WTC11 (cell line): Measurements from ENCODE around the gene EML4. TPM values are rescaled to one million over a fixed set of nuclear protein-coding genes. Genes with fewer than 3 reads are reported as not detected.

Source experiments
- ATAC-seq: fragments of 200-7000 bp; cut with Tn5 transposase; 2 replicates; pipeline ENCODE4 v1.10.0; 2021; ENCODE audit warnings: mild to moderate bottlenecking, moderate library complexity
- CTCF ChIA-PET: fragments of 300-600 bp; sonication (Branson Sonifier 250); formaldehyde crosslinking; loops from one replicate; lab custom pipeline; 2021; ENCODE audit warnings: antibody characterized with exemption; lab: Charles Lee
- POLR2A ChIA-PET: fragments of 350-600 bp; sonication (Branson Sonifier 250); formaldehyde crosslinking; loops from one replicate; lab custom pipeline; 2021; ENCODE audit warnings: antibody characterized with exemption; lab: Charles Lee
- DNase-seq: peaks from one replicate; pipeline ENCODE4 v3.0.0; 2021; ENCODE audit warnings: low spot score
- H3K27ac Mint-ChIP-seq: 2 replicates; pipeline ENCODE4 v1.8.0; 2021; ENCODE audit warnings: mixed read lengths
- H3K27me3 Mint-ChIP-seq: 2 replicates; pipeline ENCODE4 v1.8.0; 2021; ENCODE audit warnings: low read depth, mild to moderate bottlenecking, moderate library complexity, mixed read lengths
- H3K36me3 Mint-ChIP-seq: 2 replicates; pipeline ENCODE4 v1.8.0; 2021; ENCODE audit warnings: mixed read lengths
- H3K4me1 Mint-ChIP-seq: 2 replicates; pipeline ENCODE4 v1.8.0; 2022; ENCODE audit warnings: mixed read lengths
- H3K4me3 Mint-ChIP-seq: 2 replicates; pipeline ENCODE4 v1.8.0; 2021; ENCODE audit warnings: mild to moderate bottlenecking, moderate library complexity, mixed read lengths
- H3K9me3 Mint-ChIP-seq: 2 replicates; pipeline ENCODE4 v1.8.0; 2021; ENCODE audit warnings: mixed read lengths
- HMGA2 ChIP-seq: fragments of 250-450 bp; sonication (Bioruptor Pico); IDR thresholded peaks from 2 replicates; pipeline ENCODE4 v1.4.0; 2021; ENCODE audit warnings: mild to moderate bottlenecking, moderate library complexity
- NFYB ChIP-seq: sonication (generic); formaldehyde crosslinking; conservative IDR thresholded peaks from 2 replicates; pipeline ENCODE4 v1.8.0; 2022; ENCODE audit warnings: low read depth, missing genetic modification reagents
- NR1H2 ChIP-seq: sonication (generic); formaldehyde crosslinking; IDR thresholded peaks from 2 replicates; pipeline ENCODE4 v1.9.0; 2021; ENCODE audit warnings: mild to moderate bottlenecking, moderate library complexity, missing genetic modification reagents
- RORB ChIP-seq: fragments of 250-450 bp; sonication (Bioruptor Pico); IDR thresholded peaks from 2 replicates; pipeline ENCODE4 v1.9.0; 2021; ENCODE audit warnings: mild to moderate bottlenecking
- SMAD3 ChIP-seq: sonication (generic); formaldehyde crosslinking; IDR thresholded peaks from 2 replicates; pipeline ENCODE4 v1.8.0; 2022; ENCODE audit warnings: missing genetic modification reagents, mild to moderate bottlenecking, borderline replicate concordance
- SOX15 ChIP-seq: fragments of 250-450 bp; sonication (Bioruptor Pico); IDR thresholded peaks from 2 replicates; pipeline ENCODE4 v1.9.0; 2021; ENCODE audit warnings: mild to moderate bottlenecking
- TEAD1 ChIP-seq: sonication (generic); formaldehyde crosslinking; IDR thresholded peaks from 2 replicates; pipeline ENCODE4 v1.8.0; 2022; ENCODE audit warnings: mild to moderate bottlenecking, missing genetic modification reagents
- ZBTB21 ChIP-seq: sonication (generic); formaldehyde crosslinking; IDR thresholded peaks from 2 replicates; pipeline ENCODE4 v1.8.1; 2023; ENCODE audit warnings: mild to moderate bottlenecking, missing genetic modification reagents, borderline replicate concordance
- ZNF138 ChIP-seq: sonication (generic); formaldehyde crosslinking; conservative IDR thresholded peaks from 2 replicates; pipeline ENCODE4 v1.8.1; 2022; ENCODE audit warnings: mild to moderate bottlenecking, moderate library complexity, missing genetic modification reagents
- ZNF232 ChIP-seq: sonication (generic); formaldehyde crosslinking; IDR thresholded peaks from 2 replicates; pipeline ENCODE4 v1.8.0; 2022; ENCODE audit warnings: mild to moderate bottlenecking, missing genetic modification reagents
- ZNF423 ChIP-seq: fragments of 250-450 bp; sonication (Bioruptor Pico); IDR thresholded peaks from 2 replicates; pipeline ENCODE4 v2.1.2; 2022; ENCODE audit warnings: mild to moderate bottlenecking, moderate library complexity
- ZNF671 ChIP-seq: fragments of 250-450 bp; sonication (Bioruptor Pico); IDR thresholded peaks from 2 replicates; pipeline ENCODE4 v1.8.0; 2021; ENCODE audit warnings: mild to moderate bottlenecking
- total RNA-seq: library from RNA; stranded (reverse); gene quantifications from 3 replicates; pipeline ENCODE4 v1.2.3, GENCODE V29; 2021
- TF ChIP-seq, protein P1 (sequence below): fragments of 250-450 bp; sonication (Bioruptor Pico); IDR thresholded peaks from 2 replicates; pipeline ENCODE4 v1.9.0; 2021; ENCODE audit warnings: mild to moderate bottlenecking, borderline replicate concordance
- TF ChIP-seq, protein P2 (sequence below): sonication (generic); formaldehyde crosslinking; IDR thresholded peaks from 2 replicates; pipeline ENCODE4 v1.8.0; 2022; ENCODE audit warnings: mild to moderate bottlenecking, missing genetic modification reagents
- TF ChIP-seq, protein P3 (sequence below): sonication (generic); formaldehyde crosslinking; IDR thresholded peaks from 2 replicates; pipeline ENCODE4 v1.8.0; 2023; ENCODE audit warnings: missing genetic modification reagents
- TF ChIP-seq, protein P4 (sequence below): fragments of 250-450 bp; sonication (Bioruptor Pico); IDR thresholded peaks from 2 replicates; pipeline ENCODE4 v1.9.0; 2021; ENCODE audit warnings: mild to moderate bottlenecking
- TF ChIP-seq, protein P5 (sequence below): sonication (generic); formaldehyde crosslinking; IDR thresholded peaks from 2 replicates; pipeline ENCODE4 v1.8.0; 2022; ENCODE audit warnings: mild to moderate bottlenecking, missing genetic modification reagents
- TF ChIP-seq, protein P6 (sequence below): sonication (generic); formaldehyde crosslinking; IDR thresholded peaks from 2 replicates; pipeline ENCODE4 v1.8.1; 2022; ENCODE audit warnings: low read depth, mild to moderate bottlenecking, moderate library complexity, missing genetic modification reagents, borderline replicate concordance
- TF ChIP-seq, protein P7 (sequence below): fragments of 250-450 bp; sonication (Bioruptor Pico); IDR thresholded peaks from 2 replicates; pipeline ENCODE4 v1.9.0; 2021; ENCODE audit warnings: moderate library complexity, mild to moderate bottlenecking, inconsistent platforms, borderline replicate concordance
- TF ChIP-seq, protein P8 (sequence below): sonication (generic); formaldehyde crosslinking; IDR thresholded peaks from 2 replicates; pipeline ENCODE4 v1.8.1; 2022; ENCODE audit warnings: mild to moderate bottlenecking, moderate library complexity, missing genetic modification reagents

Gene EML4
- total RNA-seq, 1 experiment from 2014 or later: 89.9 TPM

DNA sequence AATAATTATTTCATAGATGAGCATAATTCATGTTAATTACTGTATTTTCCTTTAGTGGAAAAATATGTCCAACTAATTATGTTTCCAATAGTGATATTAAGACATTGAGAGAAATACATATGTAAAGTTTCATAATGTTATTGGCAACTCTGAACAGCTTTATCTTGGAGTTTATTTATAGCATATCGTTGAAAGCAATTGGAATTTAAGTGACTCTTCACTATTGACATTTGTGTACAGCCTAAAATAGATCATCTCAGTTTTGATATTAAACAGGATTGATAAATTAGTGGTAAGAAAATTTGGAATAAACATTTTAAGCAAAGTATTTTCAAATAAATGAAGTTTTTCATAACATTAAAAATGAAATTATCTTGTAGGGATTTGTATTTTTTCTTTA, 79.7 kb downstream of the EML4 start (continued):
- TF ChIP-seq, protein P1, sequence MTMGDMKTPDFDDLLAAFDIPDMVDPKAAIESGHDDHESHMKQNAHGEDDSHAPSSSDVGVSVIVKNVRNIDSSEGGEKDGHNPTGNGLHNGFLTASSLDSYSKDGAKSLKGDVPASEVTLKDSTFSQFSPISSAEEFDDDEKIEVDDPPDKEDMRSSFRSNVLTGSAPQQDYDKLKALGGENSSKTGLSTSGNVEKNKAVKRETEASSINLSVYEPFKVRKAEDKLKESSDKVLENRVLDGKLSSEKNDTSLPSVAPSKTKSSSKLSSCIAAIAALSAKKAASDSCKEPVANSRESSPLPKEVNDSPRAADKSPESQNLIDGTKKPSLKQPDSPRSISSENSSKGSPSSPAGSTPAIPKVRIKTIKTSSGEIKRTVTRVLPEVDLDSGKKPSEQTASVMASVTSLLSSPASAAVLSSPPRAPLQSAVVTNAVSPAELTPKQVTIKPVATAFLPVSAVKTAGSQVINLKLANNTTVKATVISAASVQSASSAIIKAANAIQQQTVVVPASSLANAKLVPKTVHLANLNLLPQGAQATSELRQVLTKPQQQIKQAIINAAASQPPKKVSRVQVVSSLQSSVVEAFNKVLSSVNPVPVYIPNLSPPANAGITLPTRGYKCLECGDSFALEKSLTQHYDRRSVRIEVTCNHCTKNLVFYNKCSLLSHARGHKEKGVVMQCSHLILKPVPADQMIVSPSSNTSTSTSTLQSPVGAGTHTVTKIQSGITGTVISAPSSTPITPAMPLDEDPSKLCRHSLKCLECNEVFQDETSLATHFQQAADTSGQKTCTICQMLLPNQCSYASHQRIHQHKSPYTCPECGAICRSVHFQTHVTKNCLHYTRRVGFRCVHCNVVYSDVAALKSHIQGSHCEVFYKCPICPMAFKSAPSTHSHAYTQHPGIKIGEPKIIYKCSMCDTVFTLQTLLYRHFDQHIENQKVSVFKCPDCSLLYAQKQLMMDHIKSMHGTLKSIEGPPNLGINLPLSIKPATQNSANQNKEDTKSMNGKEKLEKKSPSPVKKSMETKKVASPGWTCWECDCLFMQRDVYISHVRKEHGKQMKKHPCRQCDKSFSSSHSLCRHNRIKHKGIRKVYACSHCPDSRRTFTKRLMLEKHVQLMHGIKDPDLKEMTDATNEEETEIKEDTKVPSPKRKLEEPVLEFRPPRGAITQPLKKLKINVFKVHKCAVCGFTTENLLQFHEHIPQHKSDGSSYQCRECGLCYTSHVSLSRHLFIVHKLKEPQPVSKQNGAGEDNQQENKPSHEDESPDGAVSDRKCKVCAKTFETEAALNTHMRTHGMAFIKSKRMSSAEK (CRISPR knock-in tag): no peak
- TF ChIP-seq, protein P2, sequence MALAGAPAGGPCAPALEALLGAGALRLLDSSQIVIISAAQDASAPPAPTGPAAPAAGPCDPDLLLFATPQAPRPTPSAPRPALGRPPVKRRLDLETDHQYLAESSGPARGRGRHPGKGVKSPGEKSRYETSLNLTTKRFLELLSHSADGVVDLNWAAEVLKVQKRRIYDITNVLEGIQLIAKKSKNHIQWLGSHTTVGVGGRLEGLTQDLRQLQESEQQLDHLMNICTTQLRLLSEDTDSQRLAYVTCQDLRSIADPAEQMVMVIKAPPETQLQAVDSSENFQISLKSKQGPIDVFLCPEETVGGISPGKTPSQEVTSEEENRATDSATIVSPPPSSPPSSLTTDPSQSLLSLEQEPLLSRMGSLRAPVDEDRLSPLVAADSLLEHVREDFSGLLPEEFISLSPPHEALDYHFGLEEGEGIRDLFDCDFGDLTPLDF (CRISPR knock-in tag): no peak
- no peak for TF ChIP-seq SOX15 (CRISPR knock-in tag)
- no peak for TF ChIP-seq ZNF671 (CRISPR knock-in tag)
- TF ChIP-seq ZBTB21 (CRISPR knock-in tag): no peak
- TF ChIP-seq TEAD1: no peak
- TF ChIP-seq, protein P3, sequence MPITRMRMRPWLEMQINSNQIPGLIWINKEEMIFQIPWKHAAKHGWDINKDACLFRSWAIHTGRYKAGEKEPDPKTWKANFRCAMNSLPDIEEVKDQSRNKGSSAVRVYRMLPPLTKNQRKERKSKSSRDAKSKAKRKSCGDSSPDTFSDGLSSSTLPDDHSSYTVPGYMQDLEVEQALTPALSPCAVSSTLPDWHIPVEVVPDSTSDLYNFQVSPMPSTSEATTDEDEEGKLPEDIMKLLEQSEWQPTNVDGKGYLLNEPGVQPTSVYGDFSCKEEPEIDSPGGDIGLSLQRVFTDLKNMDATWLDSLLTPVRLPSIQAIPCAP (CRISPR knock-in tag): no peak

DNA sequence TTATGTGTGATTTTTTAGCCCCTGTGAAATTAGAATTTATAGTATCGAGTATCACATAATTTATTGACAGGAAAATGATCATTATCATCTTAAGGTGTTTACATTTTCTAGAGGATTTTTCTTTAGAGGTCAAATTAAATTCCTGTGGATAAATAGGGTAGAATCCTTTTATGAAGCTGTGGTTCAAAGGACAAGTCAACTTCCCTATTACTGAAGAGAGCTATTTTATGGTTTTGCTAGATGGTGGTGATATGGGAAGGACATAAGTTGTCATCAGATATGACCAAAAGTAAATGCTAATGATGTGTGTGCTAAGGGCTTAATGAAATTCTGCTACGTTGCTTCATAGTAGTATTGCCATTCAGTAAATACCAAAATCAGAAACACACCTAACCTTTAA, 80.1 kb downstream of the EML4 start:
- ATAC-seq: no peak
- H3K27ac Mint-ChIP-seq: no peak overlapping the region
- DNase-seq: no peak
- ChIA-PET CTCF (no interaction called here), POLR2A (no interaction called here)
- no peaks in the 10 kb centered on the region for H3K27me3 Mint-ChIP-seq
- H3K4me1 Mint-ChIP-seq: peaks cover 9% of the 10 kb centered on the region
- peaks cover 2% of the 10 kb centered on the region; the same call in 1 of the 2 replicates for H3K9me3 Mint-ChIP-seq
- TF ChIP-seq NFYB (CRISPR knock-in tag): no peak
- TF ChIP-seq, protein P4, sequence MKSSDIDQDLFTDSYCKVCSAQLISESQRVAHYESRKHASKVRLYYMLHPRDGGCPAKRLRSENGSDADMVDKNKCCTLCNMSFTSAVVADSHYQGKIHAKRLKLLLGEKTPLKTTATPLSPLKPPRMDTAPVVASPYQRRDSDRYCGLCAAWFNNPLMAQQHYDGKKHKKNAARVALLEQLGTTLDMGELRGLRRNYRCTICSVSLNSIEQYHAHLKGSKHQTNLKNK: no peak
- TF ChIP-seq, protein P5, sequence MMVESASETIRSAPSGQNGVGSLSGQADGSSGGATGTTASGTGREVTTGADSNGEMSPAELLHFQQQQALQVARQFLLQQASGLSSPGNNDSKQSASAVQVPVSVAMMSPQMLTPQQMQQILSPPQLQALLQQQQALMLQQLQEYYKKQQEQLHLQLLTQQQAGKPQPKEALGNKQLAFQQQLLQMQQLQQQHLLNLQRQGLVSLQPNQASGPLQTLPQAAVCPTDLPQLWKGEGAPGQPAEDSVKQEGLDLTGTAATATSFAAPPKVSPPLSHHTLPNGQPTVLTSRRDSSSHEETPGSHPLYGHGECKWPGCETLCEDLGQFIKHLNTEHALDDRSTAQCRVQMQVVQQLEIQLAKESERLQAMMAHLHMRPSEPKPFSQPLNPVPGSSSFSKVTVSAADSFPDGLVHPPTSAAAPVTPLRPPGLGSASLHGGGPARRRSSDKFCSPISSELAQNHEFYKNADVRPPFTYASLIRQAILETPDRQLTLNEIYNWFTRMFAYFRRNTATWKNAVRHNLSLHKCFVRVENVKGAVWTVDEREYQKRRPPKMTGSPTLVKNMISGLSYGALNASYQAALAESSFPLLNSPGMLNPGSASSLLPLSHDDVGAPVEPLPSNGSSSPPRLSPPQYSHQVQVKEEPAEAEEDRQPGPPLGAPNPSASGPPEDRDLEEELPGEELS (CRISPR knock-in tag): no peak
- TF ChIP-seq NR1H2 (CRISPR knock-in tag): no peak
- no peak for TF ChIP-seq SMAD3 (CRISPR knock-in tag)
- TF ChIP-seq, protein P6, sequence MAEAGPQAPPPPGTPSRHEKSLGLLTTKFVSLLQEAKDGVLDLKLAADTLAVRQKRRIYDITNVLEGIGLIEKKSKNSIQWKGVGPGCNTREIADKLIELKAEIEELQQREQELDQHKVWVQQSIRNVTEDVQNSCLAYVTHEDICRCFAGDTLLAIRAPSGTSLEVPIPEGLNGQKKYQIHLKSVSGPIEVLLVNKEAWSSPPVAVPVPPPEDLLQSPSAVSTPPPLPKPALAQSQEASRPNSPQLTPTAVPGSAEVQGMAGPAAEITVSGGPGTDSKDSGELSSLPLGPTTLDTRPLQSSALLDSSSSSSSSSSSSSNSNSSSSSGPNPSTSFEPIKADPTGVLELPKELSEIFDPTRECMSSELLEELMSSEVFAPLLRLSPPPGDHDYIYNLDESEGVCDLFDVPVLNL (CRISPR knock-in tag): no peak
- TF ChIP-seq RORB (CRISPR knock-in tag): no peak
- TF ChIP-seq HMGA2: no peak
- TF ChIP-seq, protein P7, sequence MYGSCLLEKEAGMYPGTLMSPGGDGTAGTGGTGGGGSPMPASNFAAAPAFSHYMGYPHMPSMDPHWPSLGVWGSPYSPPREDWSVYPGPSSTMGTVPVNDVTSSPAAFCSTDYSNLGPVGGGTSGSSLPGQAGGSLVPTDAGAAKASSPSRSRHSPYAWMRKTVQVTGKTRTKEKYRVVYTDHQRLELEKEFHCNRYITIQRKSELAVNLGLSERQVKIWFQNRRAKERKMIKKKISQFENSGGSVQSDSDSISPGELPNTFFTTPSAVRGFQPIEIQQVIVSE (CRISPR knock-in tag): no peak
- TF ChIP-seq ZNF138: no peak
- no peak for TF ChIP-seq ZNF423 (CRISPR knock-in tag)
- TF ChIP-seq, protein P8, sequence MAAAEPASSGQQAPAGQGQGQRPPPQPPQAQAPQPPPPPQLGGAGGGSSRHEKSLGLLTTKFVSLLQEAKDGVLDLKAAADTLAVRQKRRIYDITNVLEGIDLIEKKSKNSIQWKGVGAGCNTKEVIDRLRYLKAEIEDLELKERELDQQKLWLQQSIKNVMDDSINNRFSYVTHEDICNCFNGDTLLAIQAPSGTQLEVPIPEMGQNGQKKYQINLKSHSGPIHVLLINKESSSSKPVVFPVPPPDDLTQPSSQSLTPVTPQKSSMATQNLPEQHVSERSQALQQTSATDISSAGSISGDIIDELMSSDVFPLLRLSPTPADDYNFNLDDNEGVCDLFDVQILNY: no peak
- TF ChIP-seq ZNF232 (CRISPR knock-in tag): no peak
- no peak overlapping the region for H3K4me3 Mint-ChIP-seq
- H3K36me3 Mint-ChIP-seq: peaks cover 12% of the 10 kb centered on the region
